ENCODE measurements around the gene CCDC71.

DNA sequence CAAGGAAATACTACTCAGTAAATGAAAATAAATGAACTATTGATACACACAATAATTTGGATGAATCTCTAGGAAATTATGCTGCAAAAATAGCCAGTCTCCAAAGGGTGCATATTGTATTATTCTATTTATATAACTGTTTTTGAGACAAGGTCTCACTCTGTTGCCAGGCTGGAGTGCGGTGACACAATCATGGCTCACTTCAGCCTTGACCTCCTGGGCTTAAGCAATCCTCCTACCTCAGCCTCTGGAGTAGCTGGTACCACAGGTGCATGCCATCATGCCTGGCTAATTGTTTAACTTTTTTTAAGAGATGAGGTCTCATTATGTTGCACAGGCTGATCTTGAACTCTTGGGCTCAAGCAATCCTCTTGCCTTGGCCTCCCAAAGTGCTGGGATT lies 17.7 kb upstream of the CCDC71 start:
- TF ChIP-seq C11orf30 (IDR thresholded peaks at IDR 0.05; ENCODE audit: low read depth) (no peak), ZNF79 (CRISPR knock-in tag; IDR thresholded peaks at IDR 0.05; ENCODE audit: low read depth) (no peak)
- TF ChIP-seq, protein P1, sequence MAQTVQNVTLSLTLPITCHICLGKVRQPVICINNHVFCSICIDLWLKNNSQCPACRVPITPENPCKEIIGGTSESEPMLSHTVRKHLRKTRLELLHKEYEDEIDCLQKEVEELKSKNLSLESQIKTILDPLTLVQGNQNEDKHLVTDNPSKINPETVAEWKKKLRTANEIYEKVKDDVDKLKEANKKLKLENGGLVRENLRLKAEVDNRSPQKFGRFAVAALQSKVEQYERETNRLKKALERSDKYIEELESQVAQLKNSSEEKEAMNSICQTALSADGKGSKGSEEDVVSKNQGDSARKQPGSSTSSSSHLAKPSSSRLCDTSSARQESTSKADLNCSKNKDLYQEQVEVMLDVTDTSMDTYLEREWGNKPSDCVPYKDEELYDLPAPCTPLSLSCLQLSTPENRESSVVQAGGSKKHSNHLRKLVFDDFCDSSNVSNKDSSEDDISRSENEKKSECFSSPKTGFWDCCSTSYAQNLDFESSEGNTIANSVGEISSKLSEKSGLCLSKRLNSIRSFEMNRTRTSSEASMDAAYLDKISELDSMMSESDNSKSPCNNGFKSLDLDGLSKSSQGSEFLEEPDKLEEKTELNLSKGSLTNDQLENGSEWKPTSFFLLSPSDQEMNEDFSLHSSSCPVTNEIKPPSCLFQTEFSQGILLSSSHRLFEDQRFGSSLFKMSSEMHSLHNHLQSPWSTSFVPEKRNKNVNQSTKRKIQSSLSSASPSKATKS (CRISPR knock-in tag; IDR thresholded peaks at IDR 0.05), result no peak
